Measurements from ENCODE around the gene ETNK2. TPM values are rescaled to one million over a fixed set of nuclear protein-coding genes. Genes with fewer than 3 reads are reported as not detected.
A peak's percentile ranks its signal among the peaks of the same experiment; 100 is the strongest.

Gene ETNK2
- total RNA-seq, 6 donors from 2014 or later = 3.2 to 8.9 (median 6.0) TPM; not detected in 1

DNA sequence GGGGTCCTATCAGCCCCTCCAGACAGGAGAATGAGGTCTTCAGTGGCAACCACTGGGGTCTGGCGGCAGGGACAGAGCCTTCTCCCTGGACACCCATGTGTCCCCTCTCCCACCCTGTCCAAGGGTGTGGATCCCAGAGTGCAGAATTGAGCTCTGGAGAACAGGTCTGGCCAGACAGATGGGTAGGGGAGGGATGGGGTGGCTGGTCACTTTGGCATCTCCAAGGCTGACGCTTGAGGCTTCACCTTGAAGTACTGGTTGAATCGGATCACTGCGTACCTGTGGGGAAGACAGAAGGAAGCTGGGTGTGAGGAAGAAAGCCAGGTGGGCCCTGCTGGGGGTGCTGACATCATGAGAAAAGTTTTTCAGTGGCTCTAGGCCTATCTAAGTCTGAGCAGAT lies 19.9 kb downstream of the ETNK2 start:
- H3K9me3 ChIP-seq = no peaks in the 10 kb centered on the region
- peaks cover 0 to 8% (median under 1%) of the 10 kb centered on the region in 4 donors for H3K36me3 ChIP-seq
- peak overlapping the region in 1 of 4 donors; percentile 48 for H3K27ac ChIP-seq
- no peak overlapping the region for H3K4me3 ChIP-seq
- 76 to 87% methylated on average over 3 to 4 of the region's 4 CpGs for WGBS, 2 donors
- ATAC-seq (ENCODE audit: low FRiP score in 2 of 2) = no peak
- H3K27me3 ChIP-seq = no peaks in the 10 kb centered on the region
- DNase-seq = no peak
- H3K4me1 ChIP-seq = peaks cover 18 to 31% (median 20%) of the 10 kb centered on the region in 4 donors
- TF ChIP-seq POLR2AphosphoS5 (IDR thresholded peaks at IDR 0.05) = no peak
- TF ChIP-seq, protein P1, sequence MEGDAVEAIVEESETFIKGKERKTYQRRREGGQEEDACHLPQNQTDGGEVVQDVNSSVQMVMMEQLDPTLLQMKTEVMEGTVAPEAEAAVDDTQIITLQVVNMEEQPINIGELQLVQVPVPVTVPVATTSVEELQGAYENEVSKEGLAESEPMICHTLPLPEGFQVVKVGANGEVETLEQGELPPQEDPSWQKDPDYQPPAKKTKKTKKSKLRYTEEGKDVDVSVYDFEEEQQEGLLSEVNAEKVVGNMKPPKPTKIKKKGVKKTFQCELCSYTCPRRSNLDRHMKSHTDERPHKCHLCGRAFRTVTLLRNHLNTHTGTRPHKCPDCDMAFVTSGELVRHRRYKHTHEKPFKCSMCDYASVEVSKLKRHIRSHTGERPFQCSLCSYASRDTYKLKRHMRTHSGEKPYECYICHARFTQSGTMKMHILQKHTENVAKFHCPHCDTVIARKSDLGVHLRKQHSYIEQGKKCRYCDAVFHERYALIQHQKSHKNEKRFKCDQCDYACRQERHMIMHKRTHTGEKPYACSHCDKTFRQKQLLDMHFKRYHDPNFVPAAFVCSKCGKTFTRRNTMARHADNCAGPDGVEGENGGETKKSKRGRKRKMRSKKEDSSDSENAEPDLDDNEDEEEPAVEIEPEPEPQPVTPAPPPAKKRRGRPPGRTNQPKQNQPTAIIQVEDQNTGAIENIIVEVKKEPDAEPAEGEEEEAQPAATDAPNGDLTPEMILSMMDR (IDR thresholded peaks at IDR 0.05) = no peak
- no peak for TF ChIP-seq POLR2A (IDR thresholded peaks at IDR 0.05)
- TF ChIP-seq EP300 (IDR thresholded peaks at IDR 0.05) = no peak

DNA sequence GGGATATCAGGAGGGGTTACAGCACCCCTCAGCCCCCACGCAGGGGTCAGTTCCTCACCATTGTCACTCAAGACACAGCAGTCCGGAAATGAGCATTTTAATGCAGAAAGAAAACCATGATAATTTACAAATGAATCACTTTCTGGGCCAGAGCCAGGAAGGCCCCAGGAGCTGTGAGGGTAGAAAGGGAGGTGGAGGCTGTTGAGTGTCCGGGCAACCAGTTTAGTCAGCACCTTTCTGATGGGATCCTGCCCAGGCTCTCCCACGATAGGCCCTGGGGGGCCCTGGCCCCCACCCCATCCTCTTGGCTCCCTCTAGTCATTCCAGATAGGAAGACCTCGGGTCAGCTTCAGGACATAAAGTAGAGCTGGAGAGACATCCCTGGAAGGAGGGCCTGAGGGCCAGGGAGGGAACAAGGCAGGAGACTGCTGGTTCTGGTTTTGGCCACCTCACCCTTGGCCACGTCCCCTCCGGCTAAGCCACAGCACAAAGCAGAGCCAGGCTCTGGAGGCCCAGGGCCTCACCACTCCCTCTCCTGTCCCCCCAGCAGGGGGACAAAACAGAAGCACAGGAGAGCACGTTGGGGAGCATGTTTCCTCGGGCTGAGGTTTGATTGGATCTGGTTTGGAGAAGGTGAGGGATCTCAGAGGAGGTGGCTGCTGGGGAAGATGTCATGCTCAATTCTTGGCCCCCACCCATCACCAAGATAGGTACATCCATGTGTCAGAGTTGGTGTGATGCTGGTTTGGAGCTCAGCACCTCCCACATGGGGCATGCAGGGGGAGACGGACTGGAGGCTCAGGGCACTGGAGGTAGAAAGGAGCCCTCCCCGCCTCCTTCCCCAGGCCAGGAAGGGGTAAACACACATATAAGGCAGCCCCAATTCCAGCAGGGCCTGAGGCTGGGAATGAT lies 20.6 kb downstream of the ETNK2 start:
- no peaks in the 10 kb centered on the region for H3K9me3 ChIP-seq
- H3K27me3 ChIP-seq = no peaks in the 10 kb centered on the region
- DNase-seq = peak in 1 of 2 donors; percentile 31
- TF ChIP-seq POLR2AphosphoS5 (IDR thresholded peaks at IDR 0.05) = no peak
- TF ChIP-seq POLR2A (IDR thresholded peaks at IDR 0.05) = no peak
- TF ChIP-seq, protein P1 (IDR thresholded peaks at IDR 0.05) = no peak
- TF ChIP-seq EP300 (IDR thresholded peaks at IDR 0.05) = no peak
- peaks cover 0 to 10% (median 5%) of the 10 kb centered on the region in 4 donors for H3K36me3 ChIP-seq
- WGBS, 2 donors = 54 to 67% methylated on average over 3 to 11 of the region's 11 CpGs
- peak overlapping the region in 1 of 4 donors; percentile 48 for H3K27ac ChIP-seq
- peak in 1 of 2 donors; percentile 26 for ATAC-seq (ENCODE audit: low FRiP score in 2 of 2)
- H3K4me3 ChIP-seq = no peak overlapping the region
- peaks cover 24 to 38% (median 27%) of the 10 kb centered on the region in 4 donors for H3K4me1 ChIP-seq

DNA sequence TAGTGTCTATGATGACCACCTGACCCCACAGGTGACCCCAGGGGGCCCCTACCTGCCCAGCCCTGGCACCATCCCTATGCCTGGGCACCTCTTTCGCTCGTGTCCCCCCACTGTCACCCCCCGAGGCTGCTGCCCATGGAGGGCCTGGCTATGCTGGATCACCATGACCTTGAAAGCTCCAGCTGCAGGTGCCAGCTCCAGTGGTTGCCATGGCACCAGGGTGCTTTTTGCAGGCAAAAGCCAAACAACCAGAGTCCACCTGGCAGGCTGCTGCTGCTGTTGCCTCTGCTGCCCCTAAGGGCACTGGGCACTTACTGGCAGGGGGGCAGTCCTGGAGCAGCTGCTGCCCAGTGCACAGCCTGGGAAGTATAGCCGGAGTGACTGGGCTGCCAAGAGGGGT lies 21.7 kb downstream of the ETNK2 start:
- Histone ChIP-seq H3K27ac (no peak overlapping the region), H3K9me3 (no peaks in the 10 kb centered on the region), H3K4me1 (peaks cover 29 to 42% (median 34%) of the 10 kb centered on the region in 4 donors), H3K4me3 (no peak overlapping the region), H3K27me3 (no peaks in the 10 kb centered on the region), H3K36me3 (peaks cover 0 to 21% (median 13%) of the 10 kb centered on the region in 4 donors)
- TF ChIP-seq POLR2A (IDR thresholded peaks at IDR 0.05) (no peak), POLR2AphosphoS5 (IDR thresholded peaks at IDR 0.05) (no peak), EP300 (IDR thresholded peaks at IDR 0.05) (no peak)
- TF ChIP-seq, protein P1 (IDR thresholded peaks at IDR 0.05) = no peak
- peak in 1 of 2 donors; percentile 44 for DNase-seq
- 75 to 100% methylated on average over 1 to 4 of the region's 4 CpGs for WGBS, 2 donors
- ATAC-seq (ENCODE audit: low FRiP score in 2 of 2) = no peak

DNA sequence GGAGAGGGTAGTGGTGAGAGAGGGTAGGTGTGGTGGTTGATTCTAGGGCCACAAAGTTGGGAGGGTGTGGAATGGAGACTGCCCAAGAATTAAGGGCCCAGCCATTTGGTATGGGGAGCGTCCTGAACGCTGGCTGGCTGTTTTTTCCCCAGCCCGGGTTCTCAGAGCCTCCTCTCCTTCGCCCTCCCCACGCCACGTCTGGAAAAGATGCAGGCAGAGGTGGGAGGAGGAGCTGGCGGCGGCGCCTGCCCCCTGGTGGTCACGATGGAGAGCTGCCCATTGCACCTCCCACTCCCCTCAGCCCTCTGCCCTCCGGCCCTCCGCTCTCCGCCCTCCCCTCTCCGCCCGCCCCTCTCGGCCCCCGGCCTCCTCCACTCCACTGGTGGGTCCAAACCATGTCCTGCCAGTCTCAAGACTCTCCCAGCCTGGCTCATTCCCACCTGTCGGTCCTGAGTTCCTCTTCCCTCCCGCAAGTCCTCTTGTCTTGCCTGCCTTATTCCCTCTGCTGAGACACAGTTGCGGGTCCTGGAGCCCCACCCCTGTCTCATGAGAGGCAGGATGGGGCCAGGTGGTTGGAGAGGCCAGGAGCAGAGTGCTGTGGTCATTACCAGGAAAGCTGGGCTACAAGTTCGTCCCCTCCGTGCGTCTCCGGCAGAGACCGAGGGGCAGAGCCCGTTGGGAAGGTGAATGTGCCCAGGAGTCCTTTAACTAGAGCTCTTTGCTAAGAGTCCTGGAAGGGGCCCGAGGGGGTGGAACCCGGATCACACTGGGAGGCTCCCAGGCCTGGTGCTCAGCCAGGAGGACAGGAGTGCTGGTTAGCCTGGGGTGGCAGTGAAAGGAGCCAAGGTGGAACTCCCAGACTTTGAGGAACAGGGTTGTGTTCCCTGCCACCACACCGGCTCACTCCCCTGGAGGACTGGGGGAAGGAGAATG lies 22.6 kb downstream of the ETNK2 start:
- peaks cover 29 to 42% (median 34%) of the 10 kb centered on the region in 4 donors for H3K4me1 ChIP-seq
- DNase-seq (peak; percentile 76 to 94), ATAC-seq (ENCODE audit: low FRiP score in 2 of 2) (peak; percentile 88 to 92)
- peak overlapping the region; percentile 18 to 79 (median 64) for H3K27ac ChIP-seq
- no peaks in the 10 kb centered on the region for H3K9me3 ChIP-seq
- 34 to 36% methylated on average over 18 to 22 of the region's 29 CpGs for WGBS, 2 donors
- peak in 1 of 2 donors; percentile 1 for TF ChIP-seq POLR2AphosphoS5 (IDR thresholded peaks at IDR 0.05)
- no peak for TF ChIP-seq POLR2A (IDR thresholded peaks at IDR 0.05)
- TF ChIP-seq, protein P1 (IDR thresholded peaks at IDR 0.05) = peak; percentile 90 to 95 (median 94)
- H3K4me3 ChIP-seq = peak overlapping the region in 3 of 4 donors; percentile 20 to 39 (median 31)
- H3K36me3 ChIP-seq = peaks cover 0 to 29% (median 19%) of the 10 kb centered on the region in 4 donors
- H3K27me3 ChIP-seq = no peaks in the 10 kb centered on the region

Data from upper lobe of left lung (tissue), 6 donors.